ENCODE data around the gene HDAC4.

Gene HDAC4

DNA sequence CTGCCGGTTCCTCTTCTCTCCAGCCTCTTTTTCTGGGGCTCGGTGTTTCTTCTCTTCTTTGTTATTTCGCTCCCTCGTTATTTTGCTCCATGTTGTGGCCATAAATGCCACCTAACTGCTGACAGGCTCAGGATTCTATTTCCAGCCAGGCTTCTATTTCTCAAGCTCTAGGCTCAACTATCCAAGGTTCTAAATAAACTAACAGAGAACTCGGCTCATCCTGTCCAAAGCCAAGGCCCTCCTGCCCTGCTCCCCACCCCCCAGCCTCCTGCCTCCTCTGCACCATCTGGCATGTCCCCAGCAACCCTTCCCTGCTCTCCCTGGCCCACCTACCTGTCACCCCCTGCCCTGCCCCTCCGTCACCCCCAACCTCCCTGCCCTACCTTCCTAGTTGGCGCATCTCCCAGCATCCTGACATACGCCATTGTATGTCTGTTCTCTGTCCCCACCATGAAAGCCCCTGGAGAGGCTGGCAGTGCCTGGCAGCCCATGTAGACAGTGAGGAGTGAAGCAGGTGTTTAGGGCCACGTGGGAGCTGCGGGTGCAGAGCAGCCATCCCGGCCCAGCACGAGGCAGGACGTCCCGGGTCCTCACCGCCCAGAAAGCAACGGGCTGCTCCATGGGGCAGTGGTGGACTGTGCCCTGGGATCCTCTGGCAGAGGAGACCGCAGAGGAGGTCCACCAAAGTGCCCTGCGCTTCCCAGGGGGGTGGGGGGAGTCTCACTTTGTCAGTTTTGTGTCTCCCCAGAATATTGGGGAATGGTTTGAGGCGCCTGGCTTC is 366.1 kb downstream of the HDAC4 start:
- no peak for DNase-seq

DNA sequence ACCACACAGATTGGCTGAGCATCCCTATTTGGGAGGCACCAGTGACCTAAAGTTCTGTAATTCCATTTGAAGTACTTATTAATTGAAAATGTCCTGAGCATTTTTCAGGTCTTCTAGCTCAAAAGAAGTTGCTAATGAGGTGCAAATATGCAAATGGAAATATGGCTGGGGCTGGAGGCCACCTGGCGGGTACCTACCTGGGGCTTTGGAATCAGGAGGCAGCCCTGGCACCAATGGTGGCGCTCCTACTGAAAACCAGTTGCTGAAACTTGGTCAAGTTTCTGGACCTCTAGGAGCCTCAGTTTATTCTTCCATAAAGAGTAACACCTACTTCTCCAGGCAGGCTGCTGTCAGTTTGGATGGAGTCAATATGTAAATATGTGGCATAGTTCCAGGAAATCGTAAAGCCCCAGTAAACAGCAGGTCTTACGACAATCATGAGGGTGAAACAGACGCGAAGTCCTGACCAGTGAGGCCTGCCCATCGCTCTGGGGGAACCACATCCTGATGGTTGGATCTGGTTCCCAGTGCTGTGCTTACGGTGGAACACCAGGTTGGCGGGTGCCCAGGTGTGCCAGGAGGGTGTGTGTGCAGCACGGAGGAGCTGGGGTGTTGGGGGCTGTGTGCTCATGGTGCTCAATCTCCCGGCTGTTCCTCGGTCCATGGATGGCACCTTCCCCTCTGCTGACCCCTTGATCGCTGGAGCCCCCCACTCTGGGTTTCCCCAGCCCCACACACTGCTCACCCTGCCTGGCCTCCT is 366.8 kb downstream of the HDAC4 start:
- DNase-seq: no peak

DNA sequence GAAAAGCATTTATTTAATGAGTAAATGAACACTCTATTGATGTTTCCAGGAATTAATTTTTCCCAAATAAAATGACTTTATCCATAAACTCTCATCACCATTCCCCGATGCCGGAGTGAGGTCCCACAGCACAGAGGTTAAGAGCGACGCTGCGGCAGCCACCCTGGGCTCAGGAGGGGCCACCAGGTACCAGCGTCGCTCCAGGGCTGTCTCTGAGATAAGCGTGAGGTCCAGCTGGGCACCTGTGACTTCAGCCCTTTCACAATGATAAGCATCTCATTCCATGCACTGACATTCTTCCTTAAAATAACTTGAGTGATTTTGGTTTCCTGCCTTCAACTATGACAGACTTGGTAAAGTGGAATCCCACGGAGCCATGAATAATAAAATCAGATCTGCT is 370.9 kb downstream of the HDAC4 start:
- DNase-seq: no peak

DNA sequence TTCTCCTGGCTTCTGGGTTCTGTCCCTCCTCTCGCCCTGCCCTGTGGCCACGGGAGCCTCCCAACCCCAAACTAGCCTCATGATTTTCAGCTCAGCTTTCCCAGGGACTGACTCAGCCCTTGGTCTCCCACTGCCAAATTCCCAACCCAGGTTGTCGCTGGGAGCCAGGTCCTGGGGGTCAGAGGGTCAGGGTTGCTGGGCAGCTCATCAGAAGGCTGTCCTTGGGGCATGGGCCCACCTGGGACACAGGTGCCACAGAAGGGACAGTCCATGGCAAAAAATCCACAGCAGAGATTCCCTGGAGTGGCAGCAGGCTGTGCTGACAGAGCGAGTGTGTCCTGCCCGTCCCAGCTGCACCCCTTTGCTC is 372.6 kb downstream of the HDAC4 start:
- DNase-seq: no peak

DNA sequence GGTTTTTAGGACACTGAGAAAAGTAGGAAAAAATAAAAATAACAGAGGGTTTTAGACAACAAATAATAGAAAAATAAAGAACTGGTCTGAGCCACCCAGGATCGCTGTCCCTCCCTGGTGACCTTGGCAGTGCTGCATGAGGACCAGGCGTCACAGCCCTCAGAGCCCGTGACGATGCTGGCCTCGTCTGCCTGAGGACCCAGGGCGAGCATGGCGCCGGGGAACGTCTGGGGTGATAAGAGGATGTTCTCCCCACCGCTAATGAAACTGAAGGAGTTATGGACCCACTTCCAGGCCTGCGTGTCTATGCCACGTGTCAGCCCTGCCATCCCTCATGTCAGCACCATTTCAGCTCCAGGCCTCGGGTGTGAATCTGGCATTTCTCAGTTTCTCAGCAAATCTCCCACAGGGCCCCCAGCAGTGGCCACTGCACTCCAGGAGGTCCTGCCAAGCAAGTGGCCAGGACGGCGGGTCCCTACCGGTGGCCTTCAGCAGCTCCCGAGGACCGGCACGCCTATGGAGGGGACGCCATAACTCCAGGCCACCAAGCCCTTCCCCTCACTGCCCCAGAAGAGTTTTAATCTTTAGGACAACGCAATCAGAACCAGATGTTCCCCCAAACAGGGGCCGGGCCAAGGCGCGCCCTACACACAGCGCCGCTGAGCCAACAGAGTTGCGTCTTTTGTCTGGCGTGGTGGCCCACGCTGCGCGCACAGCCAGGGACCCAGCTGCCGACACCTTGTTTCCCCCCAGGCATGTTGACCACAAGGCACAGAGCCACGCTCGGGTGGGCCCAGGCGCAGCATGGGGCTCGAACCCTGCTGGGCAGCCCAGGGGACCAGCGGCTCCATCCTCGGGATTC is 373.2 kb downstream of the HDAC4 start:
- DNase-seq: no peak

DNA sequence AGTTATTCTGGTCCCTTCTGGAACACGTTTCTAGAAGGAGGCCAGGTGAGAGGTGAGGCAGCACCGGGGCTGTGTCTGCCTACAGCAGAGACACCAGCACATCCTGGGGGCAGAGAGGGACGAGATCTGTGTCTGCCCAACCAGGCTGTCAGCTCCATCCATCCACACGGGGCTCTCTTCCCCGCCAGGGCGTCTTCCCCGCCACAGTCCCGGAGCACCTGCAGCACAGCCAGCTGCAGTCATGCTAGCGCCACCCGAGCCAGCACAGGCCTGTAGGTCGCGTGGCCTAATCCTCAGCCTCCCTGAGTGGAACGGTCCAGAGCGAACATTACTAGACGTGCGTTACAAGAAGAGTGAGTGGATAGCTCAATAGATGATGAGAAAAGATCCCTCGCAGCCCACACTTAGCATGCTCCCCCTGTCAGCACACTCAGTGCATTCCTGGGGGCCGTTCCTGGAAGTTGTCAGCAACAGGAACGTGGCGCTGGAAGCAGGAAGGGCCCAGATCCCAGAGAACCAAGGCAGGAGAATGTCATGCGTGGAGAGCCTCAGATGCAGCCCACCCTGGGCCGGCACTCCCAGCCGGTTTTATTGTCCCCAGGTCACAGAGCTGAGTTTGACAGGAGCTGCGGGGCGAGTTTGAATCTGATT is 374.0 kb downstream of the HDAC4 start:
- DNase-seq: no peak

DNA sequence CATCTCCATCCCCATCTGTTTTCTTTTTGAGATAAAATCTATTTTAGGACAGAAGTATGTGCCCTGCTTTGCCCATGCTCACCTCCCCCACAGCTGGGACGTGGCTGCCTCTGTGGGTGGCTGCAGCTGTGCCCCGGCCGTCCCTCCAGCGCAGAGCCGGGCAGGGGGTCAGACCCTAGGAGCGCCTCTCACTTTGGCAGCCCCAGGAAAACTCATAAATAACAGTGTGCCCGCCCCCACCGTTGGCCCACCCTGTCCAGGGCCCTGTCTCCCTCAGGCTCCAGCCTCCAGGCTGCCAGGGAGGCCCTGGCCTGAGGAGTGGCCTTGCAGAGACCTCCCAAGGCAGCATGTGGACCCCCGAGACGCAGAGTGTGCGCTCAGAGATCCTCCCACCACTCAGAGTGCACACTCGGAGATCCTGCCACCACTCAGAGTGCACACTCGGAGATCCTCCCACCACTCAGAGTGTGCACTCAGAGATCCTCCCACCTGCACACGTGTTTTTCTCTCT is 374.8 kb downstream of the HDAC4 start:
- DNase-seq: no peak

DNA sequence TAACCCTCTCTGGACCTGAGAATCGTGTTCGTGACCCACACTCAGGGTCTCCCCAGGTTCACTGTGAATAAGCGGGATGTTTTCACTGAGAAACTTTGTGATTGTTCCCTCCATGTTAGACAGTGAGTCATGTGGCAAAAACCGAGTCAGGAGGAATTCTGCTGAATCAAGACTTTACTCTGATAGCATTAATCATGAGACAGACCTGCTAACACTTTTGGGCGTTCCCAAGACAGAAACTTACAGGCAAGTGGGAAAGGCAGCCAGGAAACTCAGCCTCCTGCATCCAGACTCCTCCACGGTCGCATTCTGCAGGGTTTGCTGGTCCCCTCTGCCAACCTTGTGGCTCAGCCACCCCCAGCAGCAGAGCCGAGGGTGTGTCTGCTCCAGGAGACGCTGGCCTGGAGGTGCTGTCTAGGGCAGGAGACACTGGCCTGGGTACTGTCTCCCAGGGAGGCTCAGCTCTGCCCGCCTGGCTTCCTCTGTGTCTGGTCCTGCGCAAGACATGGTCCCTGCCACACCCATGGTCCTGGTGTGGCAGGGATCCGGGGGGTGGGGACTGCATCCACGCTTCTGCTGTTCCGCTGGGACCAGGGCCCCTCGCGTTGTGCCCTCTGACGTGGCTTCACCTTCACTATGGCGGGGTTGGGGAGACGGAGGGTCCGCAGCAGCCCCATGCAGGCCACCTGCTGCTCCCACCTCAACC is 375.6 kb downstream of the HDAC4 start:
- no peak for DNase-seq

DNA sequence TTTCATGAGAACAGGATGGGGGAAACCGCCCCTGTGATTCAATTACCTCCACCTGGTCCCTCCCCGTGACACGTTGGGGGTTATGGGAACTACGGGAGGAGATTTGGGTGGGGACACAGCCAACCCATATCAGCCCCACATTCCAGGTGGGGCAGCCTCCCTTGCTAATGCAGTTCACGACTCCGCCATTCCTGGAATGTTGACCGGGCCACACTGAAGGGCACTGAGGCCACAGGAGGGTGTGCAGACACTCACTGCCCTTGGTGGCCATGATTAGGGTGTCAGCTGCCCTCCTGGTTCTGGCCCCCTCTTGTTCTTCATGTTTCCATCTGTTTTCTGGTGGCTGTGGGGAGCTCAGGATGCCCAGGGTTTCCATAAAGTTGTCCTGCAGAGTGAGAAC is 376.6 kb downstream of the HDAC4 start:
- DNase-seq: no peak

DNA sequence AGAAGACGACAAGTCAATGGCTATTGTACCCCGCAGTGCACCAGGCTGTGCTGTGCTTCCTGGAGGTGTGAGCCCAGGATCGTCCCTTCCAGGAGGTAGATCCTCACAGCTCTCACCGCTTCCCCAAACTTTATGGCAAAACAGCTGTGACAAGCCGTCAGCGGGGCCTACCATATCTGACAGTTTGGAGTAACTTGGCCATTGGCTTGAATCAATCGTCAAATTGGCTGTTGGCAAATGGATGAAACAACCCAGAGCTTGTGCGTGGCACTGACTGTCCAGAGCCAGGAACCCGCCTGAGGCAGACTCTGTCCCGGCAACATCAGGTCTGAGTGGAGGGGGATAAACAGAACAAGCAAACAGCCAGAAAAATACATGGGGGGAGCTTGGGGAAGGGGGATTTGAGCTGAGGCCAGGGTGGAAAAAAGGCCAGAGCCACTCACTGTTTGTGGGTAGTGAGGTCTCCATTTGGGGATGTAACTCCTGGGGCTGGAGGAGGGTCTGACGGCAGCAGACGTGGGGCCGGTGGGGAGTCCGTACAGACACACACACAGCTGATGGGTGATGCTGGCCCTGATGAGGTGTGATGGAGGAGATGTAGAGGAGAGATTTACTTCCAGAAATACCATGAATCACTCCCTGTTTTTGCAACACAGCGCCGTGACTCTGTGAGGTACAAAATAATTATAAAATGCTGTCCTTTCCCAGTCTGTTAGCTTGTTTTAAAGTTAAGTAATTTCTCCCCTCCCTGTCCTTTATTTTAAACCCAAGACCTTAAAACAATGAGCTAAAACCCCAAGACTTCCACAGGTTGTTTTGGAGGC is 378.2 kb downstream of the HDAC4 start:
- DNase-seq: no peak

DNA sequence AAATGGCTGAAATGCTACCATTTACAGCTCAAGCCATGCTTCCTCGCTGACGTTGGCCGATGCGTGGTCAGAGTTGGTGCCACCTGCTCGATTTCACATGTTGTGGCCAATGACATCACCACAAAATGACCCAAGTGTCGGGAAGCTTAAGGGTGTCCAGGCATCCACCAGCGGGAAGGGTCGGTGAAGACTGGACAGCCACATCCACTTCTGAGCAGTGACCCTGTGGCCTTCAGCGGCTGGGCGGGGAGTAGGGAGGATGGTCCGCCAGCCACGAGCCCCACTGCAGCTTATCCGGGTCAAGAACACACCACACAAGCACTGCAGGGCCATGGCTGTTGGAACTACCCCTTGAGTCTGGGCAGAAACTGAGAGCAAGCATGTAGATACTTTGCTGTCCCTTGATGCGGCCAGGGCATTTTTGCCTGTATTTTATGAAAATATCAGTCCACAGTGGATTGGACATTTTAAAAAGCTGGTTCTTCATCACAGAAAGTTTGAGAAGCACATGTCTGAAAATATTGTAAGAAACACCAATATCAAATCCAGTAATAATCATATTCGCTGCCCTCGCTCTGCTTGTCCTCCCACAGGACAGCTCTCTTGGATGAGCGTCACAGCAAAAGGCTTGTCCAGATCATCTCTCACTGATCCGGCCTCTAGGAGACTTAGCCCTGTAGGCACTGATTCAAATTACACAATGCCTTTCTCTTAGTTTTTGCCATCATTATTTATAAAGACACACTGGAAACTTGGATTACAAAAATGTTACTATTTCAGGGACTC is 379.0 kb downstream of the HDAC4 start:
- DNase-seq: no peak

DNA sequence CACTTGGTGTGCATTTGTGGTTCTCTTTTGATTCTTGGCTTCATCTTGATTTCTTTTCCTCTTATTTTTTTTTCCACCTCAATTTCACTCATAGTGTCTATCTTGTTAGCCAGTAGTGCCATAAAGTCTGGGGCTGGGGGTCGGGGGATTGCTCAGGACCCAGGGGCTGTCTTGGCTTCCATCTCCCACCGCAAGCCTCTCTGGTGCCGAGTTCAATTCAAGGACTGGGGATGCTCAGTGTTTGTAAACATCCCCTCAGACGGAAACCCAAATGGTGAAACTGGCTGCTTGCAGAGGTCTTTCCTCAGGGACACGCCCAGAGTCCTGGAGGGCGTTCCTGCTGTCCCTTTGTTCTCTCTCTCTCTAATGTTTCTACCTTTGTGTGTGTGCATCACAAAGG is 379.6 kb downstream of the HDAC4 start:
- DNase-seq: no peak

DNA sequence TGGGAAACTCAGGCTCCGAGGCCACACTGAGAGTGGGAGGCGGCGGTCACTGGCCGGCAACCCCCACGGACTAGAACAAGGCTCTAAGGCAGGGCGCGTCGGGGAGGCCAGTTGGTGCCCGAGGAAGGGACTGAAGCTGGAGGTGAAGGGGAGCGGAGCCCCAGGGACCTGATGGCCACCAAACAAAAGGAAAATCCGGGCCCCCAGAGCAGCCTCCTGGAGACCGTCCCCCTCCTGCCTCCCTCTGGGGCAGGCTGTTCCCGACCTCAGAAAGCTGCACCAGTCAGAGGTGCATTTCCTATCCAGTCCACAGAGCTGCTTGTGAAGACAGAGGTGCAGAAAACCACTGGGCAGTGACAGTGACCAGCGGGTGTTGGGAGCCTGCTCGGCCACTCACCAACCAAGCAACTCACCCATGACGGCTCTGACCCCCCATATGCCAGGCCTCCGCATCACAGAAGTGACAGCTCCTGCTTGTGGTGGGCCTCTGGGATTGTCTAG is 380.2 kb downstream of the HDAC4 start:
- no peak for DNase-seq

DNA sequence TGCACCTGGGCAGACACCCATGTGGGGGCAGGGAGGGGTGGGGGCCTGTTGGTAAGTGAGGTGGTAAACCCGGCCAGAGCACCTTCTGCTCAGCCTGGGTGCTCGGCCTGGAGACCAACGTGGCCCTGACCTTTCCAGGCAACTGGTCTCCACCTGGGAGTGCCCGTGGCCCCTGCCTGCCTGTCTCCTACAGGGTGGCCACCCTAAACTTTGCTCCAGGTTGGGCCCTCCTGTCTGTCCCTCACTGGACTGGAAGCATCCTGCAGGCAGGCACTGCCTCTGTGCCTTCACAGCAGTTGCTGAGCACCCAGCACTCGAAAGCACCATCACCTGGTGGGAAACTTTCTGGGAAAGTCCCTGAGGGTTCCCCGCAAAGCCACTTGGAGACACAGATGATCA is 381.6 kb downstream of the HDAC4 start:
- no peak for DNase-seq

DNA sequence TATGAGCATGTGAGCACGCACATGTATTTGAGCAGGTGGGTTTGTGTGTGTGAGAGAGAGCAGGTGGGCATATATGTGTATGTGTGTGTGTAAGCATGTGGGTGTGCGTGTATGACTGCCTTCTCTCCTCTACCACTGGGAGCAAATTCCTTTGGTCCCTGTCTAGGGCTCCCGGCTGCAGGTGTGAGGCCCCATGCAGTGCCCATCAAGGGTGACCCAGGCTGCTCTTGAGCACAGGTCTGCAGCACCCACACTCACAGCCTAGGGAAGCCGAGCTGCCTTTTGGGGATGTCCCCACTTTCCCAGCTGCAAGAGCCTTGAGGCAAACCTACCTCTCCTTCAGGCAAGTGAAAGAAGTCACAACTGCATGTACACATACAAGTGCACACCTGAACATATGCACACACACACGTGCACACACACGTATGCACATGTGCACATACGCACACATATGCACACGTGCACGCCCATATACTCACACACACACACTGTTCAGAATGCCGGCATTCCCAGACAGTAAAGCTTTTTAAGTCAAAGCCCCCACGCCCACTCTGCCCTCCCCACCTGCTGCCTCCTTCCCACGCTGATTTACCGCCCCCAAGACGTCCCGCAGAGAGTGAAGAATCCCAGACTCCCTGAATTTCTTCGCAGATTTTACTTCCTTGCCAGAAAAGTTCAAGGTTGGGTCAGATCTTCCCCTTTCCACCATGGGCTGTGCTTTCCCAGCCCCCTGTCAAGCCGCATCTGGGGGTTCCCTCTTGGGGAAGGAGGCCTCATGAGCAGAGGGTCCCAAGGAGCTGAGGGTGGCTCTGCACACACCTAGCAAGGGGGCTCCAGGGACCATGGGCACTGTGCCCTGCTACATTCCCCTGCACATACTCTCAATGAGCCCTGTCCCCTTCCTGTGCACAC is 382.3 kb downstream of the HDAC4 start:
- DNase-seq: no peak

DNA sequence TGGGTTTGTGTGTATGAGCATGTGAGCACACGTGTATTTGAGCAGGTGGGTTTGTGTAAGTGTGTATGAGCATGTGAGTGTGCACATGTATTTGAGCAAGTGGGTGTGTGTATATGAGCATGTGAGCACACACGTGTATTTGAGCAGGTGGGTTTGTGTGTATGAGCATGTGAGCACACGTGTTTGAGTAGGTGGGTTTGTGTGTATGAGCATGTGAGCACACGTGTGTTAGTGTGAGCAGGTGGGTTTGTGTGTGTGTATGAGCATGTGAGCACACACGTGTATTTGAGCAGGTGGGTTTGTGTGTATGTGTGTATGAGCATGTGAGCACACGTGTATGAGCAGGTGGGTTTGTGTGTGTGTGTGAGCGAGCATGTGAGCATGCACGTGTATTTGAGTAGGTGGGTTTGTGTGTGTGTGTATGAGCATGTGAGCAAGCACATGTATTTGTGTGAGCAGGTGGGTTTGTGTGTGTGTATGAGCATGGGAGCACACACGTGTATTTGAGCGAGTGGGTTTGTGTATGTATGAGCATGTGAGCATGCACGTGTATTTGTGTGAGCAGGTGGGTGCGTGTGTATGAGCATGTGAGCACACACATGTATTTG is 383.2 kb downstream of the HDAC4 start:
- DNase-seq: no peak

DNA sequence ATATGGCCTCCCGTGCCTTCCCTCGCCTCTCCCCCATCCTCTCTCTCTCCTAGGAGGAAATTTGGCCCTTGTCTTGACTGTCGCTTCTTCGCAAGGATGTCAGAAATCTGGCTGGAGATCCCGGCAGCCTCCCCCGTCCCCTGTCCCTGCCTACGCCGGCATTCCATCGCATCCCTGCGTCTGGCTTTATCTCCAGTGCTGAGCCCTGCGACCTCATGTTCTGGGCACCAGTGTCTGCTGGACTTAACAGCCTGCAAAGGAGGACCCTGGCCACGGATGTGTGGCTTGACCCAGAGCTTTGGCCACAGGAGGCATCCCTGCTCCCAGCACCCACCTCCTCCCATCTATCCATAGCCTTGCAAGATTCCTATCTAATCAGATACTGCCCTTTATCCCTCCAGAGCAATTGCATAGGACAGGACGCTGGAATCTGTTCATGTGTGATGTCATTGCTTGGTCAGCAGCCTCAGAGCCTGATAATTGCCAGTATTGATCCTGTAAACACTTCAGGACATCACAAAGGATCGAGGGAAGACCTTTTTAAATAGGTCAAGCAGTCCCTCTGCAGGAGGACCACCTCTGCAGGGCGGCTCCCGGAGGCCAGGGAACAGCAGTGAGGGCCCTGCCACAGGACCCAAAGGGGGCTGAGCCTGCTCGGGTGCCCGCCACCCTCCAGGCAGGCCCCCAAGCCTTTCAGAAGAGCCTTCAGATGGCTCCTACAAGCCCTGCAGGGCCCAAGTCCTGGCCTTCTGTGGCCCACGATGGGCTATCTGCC is 384.7 kb downstream of the HDAC4 start:
- DNase-seq: no peak

Data from Kasumi-1 (cell line).